Measurements from ENCODE around the gene RHPN2. TPM values are rescaled to one million over a fixed set of nuclear protein-coding genes. Genes with fewer than 3 reads are reported as not detected.

Gene RHPN2
- total RNA-seq, 1 experiment from 2014 or later, result 29.2 TPM

- Histone ChIP-seq H3K23me2 (ENCODE audit: insufficient read length, low read depth, low read length, poor library complexity, severe bottlenecking) (peaks cover 18% of the 10 kb centered on the region), H3K4me2 (ENCODE audit: insufficient read depth, insufficient read length, low read length) (peak overlapping the region; percentile 75), H3K18ac (ENCODE audit: insufficient read length, low read depth, low read length) (no peak overlapping the region), H4K20me1 (ENCODE audit: control insufficient read depth, insufficient read depth, insufficient read length) (no peaks in the 10 kb centered on the region), H4K5ac (ENCODE audit: insufficient read length, low read depth, low read length) (no peak overlapping the region), H2AFZ (ENCODE audit: low read length) (no peak overlapping the region), H3T11ph (ENCODE audit: low read length) (no peak overlapping the region), H3K4ac (ENCODE audit: low read depth, low read length) (no peak overlapping the region), H3K4me1 (ENCODE audit: insufficient read depth, low read length) (no peaks in the 10 kb centered on the region; the same call in 1 of the 2 replicates), H2BK5ac (ENCODE audit: insufficient read length, low read length) (no peak overlapping the region), H3K56ac (ENCODE audit: insufficient read length, low read depth, low read length) (no peak overlapping the region), H3K27me3 (ENCODE audit: insufficient read depth, low read length) (no peaks in the 10 kb centered on the region), H2BK20ac (ENCODE audit: low read depth, low read length, poor library complexity, severe bottlenecking) (no peak overlapping the region), H3K23ac (ENCODE audit: insufficient read length, low read depth, low read length) (no peak overlapping the region), H4K8ac (replicated peaks; ENCODE audit: insufficient read length, low read depth, low read length) (no peak overlapping the region), H2BK12ac (ENCODE audit: insufficient read length, low read depth, low read length) (no peak overlapping the region), H2BK15ac (ENCODE audit: low read depth, low read length) (no peak overlapping the region), H3K79me2 (ENCODE audit: insufficient read depth, low read length) (peaks cover 13% of the 10 kb centered on the region), H3K27ac (ENCODE audit: insufficient read length, low read depth, low read length) (no peak overlapping the region), H2AK5ac (ENCODE audit: insufficient read length, low read length) (no peak overlapping the region), H3K79me1 (ENCODE audit: insufficient read depth, low read depth, low read length, poor library complexity, severe bottlenecking) (peaks cover 6% of the 10 kb centered on the region), H3K9me3 (ENCODE audit: control insufficient read depth, low read depth, low read length) (no peaks in the 10 kb centered on the region), H3K9ac (ENCODE audit: extremely low read depth, insufficient read length, low read length) (no peak overlapping the region), H4K91ac (ENCODE audit: insufficient read length, low read depth, low read length) (no peak overlapping the region), H2BK120ac (ENCODE audit: low read depth, low read length, poor library complexity, severe bottlenecking) (no peak overlapping the region), H3K14ac (ENCODE audit: insufficient read depth, low read length) (no peak overlapping the region)
- H3K9me3 Mint-ChIP-seq, result no peaks in the 10 kb centered on the region
- peaks cover 0 to 2% (median 0%) of the 10 kb centered on the region in 3 experiments; a peak in 1 of 7 replicates for H3K36me3 Mint-ChIP-seq (ENCODE audit: insufficient read depth in 1 of 3, low read depth in 3 of 3)
- H3K27ac Mint-ChIP-seq, result no peak overlapping the region
- TF ChIP-seq CTCF (conservative IDR thresholded peaks at IDR 0.05), result no peak
- WGBS (ENCODE audit: extremely low coverage, insufficient read length, low lambda C conversion rate), result no CpG with 5 or more reads among the region's 5 CpGs
- H3K4me1 Mint-ChIP-seq, result peaks cover 21 to 25% of the 10 kb centered on the region in 2 experiments
- no peak for DNase-seq
- H3K4me3 Mint-ChIP-seq, result peak overlapping the region; percentile 84 to 92
- peaks cover 6% of the 10 kb centered on the region for H3K27me3 Mint-ChIP-seq (ENCODE audit: low read depth)
Measured at GRCh38 chr19:33062902-33063301, 1.8 kb downstream of the RHPN2 start.

Measured in H9 (cell line).